ENCODE data around the gene CLIC2. TPM values are rescaled to one million over a fixed set of nuclear protein-coding genes. Genes with fewer than 3 reads are reported as not detected.

The CLIC2 gene
- total RNA-seq, 1 donor from 2014 or later: 0.27 TPM

- DNase-seq (ENCODE audit: low read depth) (no peak), FAIRE-seq (peak; percentile 58)
- Mint-ChIP-seq H3K9me3 (ENCODE audit: unreplicated experiment) (no peaks in the 10 kb centered on the region), H3K36me3 (ENCODE audit: low read depth, unreplicated experiment) (no peaks in the 10 kb centered on the region), H3K27me3 (ENCODE audit: low read depth, unreplicated experiment) (no peaks in the 10 kb centered on the region), H3K4me3 (ENCODE audit: unreplicated experiment) (peak overlapping the region; percentile 82), H3K27ac (ENCODE audit: unreplicated experiment) (no peak overlapping the region), H3K4me1 (ENCODE audit: low read depth, unreplicated experiment) (no peaks in the 10 kb centered on the region)
- Histone ChIP-seq H3K4me1 (ENCODE audit: insufficient read depth, low read length) (no peaks in the 10 kb centered on the region), H3K36me3 (ENCODE audit: insufficient read depth, low read length) (no peaks in the 10 kb centered on the region), H3K4me3 (ENCODE audit: insufficient read depth, low read depth, low read length) (no peak overlapping the region), H3K27ac (ENCODE audit: low read depth, low read length) (no peak overlapping the region), H3K27me3 (ENCODE audit: insufficient read depth, low read length) (no peaks in the 10 kb centered on the region), H3K9ac (ENCODE audit: low read length) (no peak overlapping the region), H3K79me2 (ENCODE audit: insufficient read depth, low read length) (no peaks in the 10 kb centered on the region), H3K4me2 (ENCODE audit: low read length) (no peak overlapping the region), H3K9me3 (ENCODE audit: insufficient read depth, low read depth, low read length) (no peaks in the 10 kb centered on the region), H4K20me1 (ENCODE audit: insufficient read depth, low read length) (no peaks in the 10 kb centered on the region), H2AFZ (ENCODE audit: low read depth, low read length) (no peak overlapping the region)
- no peak for TF ChIP-seq CTCF (IDR thresholded peaks at IDR 0.05; ENCODE audit: insufficient read depth, low read depth, low read length)
- TF ChIP-seq EZH2 (IDR thresholded peaks at IDR 0.05; ENCODE audit: insufficient read depth, low read length): no peak
Observed at GRCh38 chrX:155262970-155263754, 71.3 kb downstream of the CLIC2 start.

- Histone ChIP-seq H3K27ac (ENCODE audit: low read depth, low read length) (no peak overlapping the region), H3K9me3 (ENCODE audit: insufficient read depth, low read depth, low read length) (no peaks in the 10 kb centered on the region), H3K27me3 (ENCODE audit: insufficient read depth, low read length) (no peaks in the 10 kb centered on the region), H3K9ac (ENCODE audit: low read length) (no peak overlapping the region), H3K79me2 (ENCODE audit: insufficient read depth, low read length) (no peaks in the 10 kb centered on the region), H3K36me3 (ENCODE audit: insufficient read depth, low read length) (no peaks in the 10 kb centered on the region), H2AFZ (ENCODE audit: low read depth, low read length) (no peak overlapping the region), H3K4me1 (ENCODE audit: insufficient read depth, low read length) (no peaks in the 10 kb centered on the region), H3K4me3 (ENCODE audit: insufficient read depth, low read depth, low read length) (no peak overlapping the region), H3K4me2 (ENCODE audit: low read length) (no peak overlapping the region), H4K20me1 (ENCODE audit: insufficient read depth, low read length) (no peaks in the 10 kb centered on the region)
- TF ChIP-seq CTCF (IDR thresholded peaks at IDR 0.05; ENCODE audit: insufficient read depth, low read depth, low read length) (no peak), EZH2 (IDR thresholded peaks at IDR 0.05; ENCODE audit: insufficient read depth, low read length) (no peak)
- Mint-ChIP-seq H3K4me3 (ENCODE audit: unreplicated experiment) (no peak overlapping the region), H3K27me3 (ENCODE audit: low read depth, unreplicated experiment) (peaks cover 2% of the 10 kb centered on the region), H3K9me3 (ENCODE audit: unreplicated experiment) (no peaks in the 10 kb centered on the region), H3K4me1 (ENCODE audit: low read depth, unreplicated experiment) (no peaks in the 10 kb centered on the region), H3K36me3 (ENCODE audit: low read depth, unreplicated experiment) (no peaks in the 10 kb centered on the region), H3K27ac (ENCODE audit: unreplicated experiment) (no peak overlapping the region)
- DNase-seq (ENCODE audit: low read depth) (no peak), FAIRE-seq (peak; percentile 34)
Observed at GRCh38 chrX:155259752-155260151, 74.7 kb downstream of the CLIC2 start.

GRCh38 chrX:155251391-155251790, 83.0 kb downstream of the CLIC2 start:
- FAIRE-seq (peak; percentile 88), DNase-seq (ENCODE audit: low read depth) (no peak)
- no peak for TF ChIP-seq CTCF (IDR thresholded peaks at IDR 0.05; ENCODE audit: insufficient read depth, low read depth, low read length)
- TF ChIP-seq EZH2 (IDR thresholded peaks at IDR 0.05; ENCODE audit: insufficient read depth, low read length): no peak
- no peak overlapping the region for H3K4me2 ChIP-seq (ENCODE audit: low read length)
- H3K9ac ChIP-seq (ENCODE audit: low read length): no peak overlapping the region
- no peak overlapping the region for H3K4me3 ChIP-seq (ENCODE audit: insufficient read depth, low read depth, low read length)
- Mint-ChIP-seq H3K4me1 (ENCODE audit: low read depth, unreplicated experiment) (peaks cover 6% of the 10 kb centered on the region), H3K27ac (ENCODE audit: unreplicated experiment) (no peak overlapping the region), H3K4me3 (ENCODE audit: unreplicated experiment) (no peak overlapping the region), H3K27me3 (ENCODE audit: low read depth, unreplicated experiment) (no peaks in the 10 kb centered on the region), H3K9me3 (ENCODE audit: unreplicated experiment) (no peaks in the 10 kb centered on the region), H3K36me3 (ENCODE audit: low read depth, unreplicated experiment) (no peaks in the 10 kb centered on the region)
- H2AFZ ChIP-seq (ENCODE audit: low read depth, low read length): no peak overlapping the region
- no peak overlapping the region for H3K27ac ChIP-seq (ENCODE audit: low read depth, low read length)
- no peaks in the 10 kb centered on the region for H4K20me1 ChIP-seq (ENCODE audit: insufficient read depth, low read length)
- no peaks in the 10 kb centered on the region for H3K4me1 ChIP-seq (ENCODE audit: insufficient read depth, low read length)
- H3K9me3 ChIP-seq (ENCODE audit: insufficient read depth, low read depth, low read length): no peaks in the 10 kb centered on the region
- no peaks in the 10 kb centered on the region for H3K27me3 ChIP-seq (ENCODE audit: insufficient read depth, low read length)
- H3K36me3 ChIP-seq (ENCODE audit: insufficient read depth, low read length): no peaks in the 10 kb centered on the region
- H3K79me2 ChIP-seq (ENCODE audit: insufficient read depth, low read length): no peaks in the 10 kb centered on the region

Data from astrocyte (in vitro differentiated cells and primary cell).